Measurements from ENCODE around the gene CHML. TPM values are rescaled to one million over a fixed set of nuclear protein-coding genes. Genes with fewer than 3 reads are reported as not detected.

Gene CHML
- total and polyA plus RNA-seq, 2 experiments from 2014 or later = 19.9 to 66.8 TPM

DNA sequence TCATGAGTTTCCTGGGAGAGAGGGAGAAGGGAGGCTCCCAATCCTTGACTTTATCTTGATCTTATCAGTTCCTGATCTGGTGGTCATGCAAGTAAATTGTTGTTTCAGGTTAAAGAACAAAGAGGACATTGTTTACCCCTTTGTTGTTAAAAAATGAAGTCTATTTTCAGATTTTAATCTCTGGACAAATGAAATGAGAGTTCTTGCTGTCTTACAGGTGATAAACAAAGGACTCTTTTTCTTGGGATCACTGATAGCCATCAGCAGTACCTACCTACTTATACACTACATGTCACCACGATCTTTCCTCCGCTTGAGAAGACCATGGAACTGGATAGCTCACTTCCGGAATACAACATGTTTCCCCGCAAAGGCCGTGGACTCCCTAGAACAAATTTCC, 48.4 kb downstream of the CHML start (continued):
- TF ChIP-seq, protein P1, sequence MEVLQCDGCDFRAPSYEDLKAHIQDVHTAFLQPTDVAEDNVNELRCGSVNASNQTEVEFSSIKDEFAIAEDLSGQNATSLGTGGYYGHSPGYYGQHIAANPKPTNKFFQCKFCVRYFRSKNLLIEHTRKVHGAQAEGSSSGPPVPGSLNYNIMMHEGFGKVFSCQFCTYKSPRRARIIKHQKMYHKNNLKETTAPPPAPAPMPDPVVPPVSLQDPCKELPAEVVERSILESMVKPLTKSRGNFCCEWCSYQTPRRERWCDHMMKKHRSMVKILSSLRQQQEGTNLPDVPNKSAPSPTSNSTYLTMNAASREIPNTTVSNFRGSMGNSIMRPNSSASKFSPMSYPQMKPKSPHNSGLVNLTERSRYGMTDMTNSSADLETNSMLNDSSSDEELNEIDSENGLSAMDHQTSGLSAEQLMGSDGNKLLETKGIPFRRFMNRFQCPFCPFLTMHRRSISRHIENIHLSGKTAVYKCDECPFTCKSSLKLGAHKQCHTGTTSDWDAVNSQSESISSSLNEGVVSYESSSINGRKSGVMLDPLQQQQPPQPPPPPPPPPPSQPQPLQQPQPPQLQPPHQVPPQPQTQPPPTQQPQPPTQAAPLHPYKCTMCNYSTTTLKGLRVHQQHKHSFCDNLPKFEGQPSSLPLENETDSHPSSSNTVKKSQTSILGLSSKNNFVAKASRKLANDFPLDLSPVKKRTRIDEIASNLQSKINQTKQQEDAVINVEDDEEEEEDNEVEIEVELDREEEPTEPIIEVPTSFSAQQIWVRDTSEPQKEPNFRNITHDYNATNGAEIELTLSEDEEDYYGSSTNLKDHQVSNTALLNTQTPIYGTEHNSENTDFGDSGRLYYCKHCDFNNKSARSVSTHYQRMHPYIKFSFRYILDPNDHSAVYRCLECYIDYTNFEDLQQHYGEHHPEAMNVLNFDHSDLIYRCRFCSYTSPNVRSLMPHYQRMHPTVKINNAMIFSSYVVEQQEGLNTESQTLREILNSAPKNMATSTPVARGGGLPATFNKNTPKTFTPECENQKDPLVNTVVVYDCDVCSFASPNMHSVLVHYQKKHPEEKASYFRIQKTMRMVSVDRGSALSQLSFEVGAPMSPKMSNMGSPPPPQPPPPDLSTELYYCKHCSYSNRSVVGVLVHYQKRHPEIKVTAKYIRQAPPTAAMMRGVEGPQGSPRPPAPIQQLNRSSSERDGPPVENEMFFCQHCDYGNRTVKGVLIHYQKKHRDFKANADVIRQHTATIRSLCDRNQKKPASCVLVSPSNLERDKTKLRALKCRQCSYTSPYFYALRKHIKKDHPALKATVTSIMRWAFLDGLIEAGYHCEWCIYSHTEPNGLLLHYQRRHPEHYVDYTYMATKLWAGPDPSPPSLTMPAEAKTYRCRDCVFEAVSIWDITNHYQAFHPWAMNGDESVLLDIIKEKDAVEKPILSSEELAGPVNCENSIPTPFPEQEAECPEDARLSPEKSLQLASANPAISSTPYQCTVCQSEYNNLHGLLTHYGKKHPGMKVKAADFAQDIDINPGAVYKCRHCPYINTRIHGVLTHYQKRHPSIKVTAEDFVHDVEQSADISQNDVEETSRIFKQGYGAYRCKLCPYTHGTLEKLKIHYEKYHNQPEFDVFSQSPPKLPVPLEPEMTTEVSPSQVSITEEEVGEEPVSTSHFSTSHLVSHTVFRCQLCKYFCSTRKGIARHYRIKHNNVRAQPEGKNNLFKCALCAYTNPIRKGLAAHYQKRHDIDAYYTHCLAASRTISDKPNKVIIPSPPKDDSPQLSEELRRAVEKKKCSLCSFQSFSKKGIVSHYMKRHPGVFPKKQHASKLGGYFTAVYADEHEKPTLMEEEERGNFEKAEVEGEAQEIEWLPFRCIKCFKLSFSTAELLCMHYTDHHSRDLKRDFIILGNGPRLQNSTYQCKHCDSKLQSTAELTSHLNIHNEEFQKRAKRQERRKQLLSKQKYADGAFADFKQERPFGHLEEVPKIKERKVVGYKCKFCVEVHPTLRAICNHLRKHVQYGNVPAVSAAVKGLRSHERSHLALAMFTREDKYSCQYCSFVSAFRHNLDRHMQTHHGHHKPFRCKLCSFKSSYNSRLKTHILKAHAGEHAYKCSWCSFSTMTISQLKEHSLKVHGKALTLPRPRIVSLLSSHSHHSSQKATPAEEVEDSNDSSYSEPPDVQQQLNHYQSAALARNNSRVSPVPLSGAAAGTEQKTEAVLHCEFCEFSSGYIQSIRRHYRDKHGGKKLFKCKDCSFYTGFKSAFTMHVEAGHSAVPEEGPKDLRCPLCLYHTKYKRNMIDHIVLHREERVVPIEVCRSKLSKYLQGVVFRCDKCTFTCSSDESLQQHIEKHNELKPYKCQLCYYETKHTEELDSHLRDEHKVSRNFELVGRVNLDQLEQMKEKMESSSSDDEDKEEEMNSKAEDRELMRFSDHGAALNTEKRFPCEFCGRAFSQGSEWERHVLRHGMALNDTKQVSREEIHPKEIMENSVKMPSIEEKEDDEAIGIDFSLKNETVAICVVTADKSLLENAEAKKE (CRISPR knock-in tag; IDR thresholded peaks at IDR 0.05) = no peak

DNA sequence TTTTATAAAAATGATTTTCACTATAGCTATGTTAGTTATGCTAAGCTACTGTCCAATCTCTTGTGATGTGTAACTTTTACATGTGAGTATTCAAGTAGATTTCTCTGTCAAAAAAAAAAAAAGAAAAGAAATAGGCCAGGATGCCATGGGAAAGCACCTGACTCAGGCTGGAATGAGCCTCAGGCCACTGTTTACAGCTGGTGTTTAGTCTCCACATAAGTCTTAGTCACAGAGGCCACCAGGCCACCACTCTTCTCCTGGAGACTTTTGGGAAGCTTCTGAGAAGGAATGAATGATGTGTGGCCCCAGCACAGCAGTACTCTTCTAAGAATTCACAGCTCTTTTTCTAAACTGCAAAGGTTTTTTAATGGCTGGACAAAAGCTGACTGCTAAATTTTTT, 48.9 kb downstream of the CHML start:
- no peak overlapping the region for H3K4me2 ChIP-seq
- H3K27ac Mint-ChIP-seq = no peak overlapping the region

More for the DNA sequence above, 48.9 kb downstream of the CHML start:
- Histone ChIP-seq H3K79me2 (replicated peaks; ENCODE audit: insufficient read depth) (no peaks in the 10 kb centered on the region), H4K20me1 (replicated peaks; ENCODE audit: insufficient read depth) (no peaks in the 10 kb centered on the region), H3F3A (replicated peaks; ENCODE audit: low read depth) (no peaks in the 10 kb centered on the region), H3K27ac (ENCODE audit: low read depth) (no peak overlapping the region), H3K4me1 (ENCODE audit: insufficient read depth) (no peaks in the 10 kb centered on the region), H3K36me3 (ENCODE audit: insufficient read depth) (no peaks in the 10 kb centered on the region), H2AFZ (no peak overlapping the region), H3K4me3 (no peak overlapping the region), H3K27me3 (ENCODE audit: insufficient read depth) (no peaks in the 10 kb centered on the region), H3K9me2 (ENCODE audit: insufficient read depth) (no peaks in the 10 kb centered on the region)
- Mint-ChIP-seq H3K4me3 (no peak overlapping the region), H3K36me3 (ENCODE audit: low read depth) (no peaks in the 10 kb centered on the region), H3K9me3 (no peaks in the 10 kb centered on the region), H3K4me1 (peaks cover 5% of the 10 kb centered on the region; the same call in 2 of the 3 replicates), H3K27me3 (ENCODE audit: insufficient read depth, low read depth, poor library complexity) (no peaks in the 10 kb centered on the region)
- ATAC-seq = no peak
- DNase-seq (ENCODE audit: low spot score) = no peak
- TF ChIP-seq JUNB (IDR thresholded peaks at IDR 0.05; ENCODE audit: unreplicated experiment) (no peak), ZNF331 (CRISPR knock-in tag; IDR thresholded peaks at IDR 0.05; ENCODE audit: low read depth) (no peak), NANOG (IDR thresholded peaks at IDR 0.05; ENCODE audit: borderline replicate concordance) (no peak), EZH2phosphoT487 (IDR thresholded peaks at IDR 0.05; ENCODE audit: unreplicated experiment) (no peak), CREB1 (CRISPR knock-in tag; IDR thresholded peaks at IDR 0.05; ENCODE audit: low read depth) (no peak), EZH2 (IDR thresholded peaks at IDR 0.05; ENCODE audit: low read depth, unreplicated experiment) (no peak), ZNF114 (CRISPR knock-in tag; IDR thresholded peaks at IDR 0.05) (no peak)
- TF ChIP-seq, protein P2, sequence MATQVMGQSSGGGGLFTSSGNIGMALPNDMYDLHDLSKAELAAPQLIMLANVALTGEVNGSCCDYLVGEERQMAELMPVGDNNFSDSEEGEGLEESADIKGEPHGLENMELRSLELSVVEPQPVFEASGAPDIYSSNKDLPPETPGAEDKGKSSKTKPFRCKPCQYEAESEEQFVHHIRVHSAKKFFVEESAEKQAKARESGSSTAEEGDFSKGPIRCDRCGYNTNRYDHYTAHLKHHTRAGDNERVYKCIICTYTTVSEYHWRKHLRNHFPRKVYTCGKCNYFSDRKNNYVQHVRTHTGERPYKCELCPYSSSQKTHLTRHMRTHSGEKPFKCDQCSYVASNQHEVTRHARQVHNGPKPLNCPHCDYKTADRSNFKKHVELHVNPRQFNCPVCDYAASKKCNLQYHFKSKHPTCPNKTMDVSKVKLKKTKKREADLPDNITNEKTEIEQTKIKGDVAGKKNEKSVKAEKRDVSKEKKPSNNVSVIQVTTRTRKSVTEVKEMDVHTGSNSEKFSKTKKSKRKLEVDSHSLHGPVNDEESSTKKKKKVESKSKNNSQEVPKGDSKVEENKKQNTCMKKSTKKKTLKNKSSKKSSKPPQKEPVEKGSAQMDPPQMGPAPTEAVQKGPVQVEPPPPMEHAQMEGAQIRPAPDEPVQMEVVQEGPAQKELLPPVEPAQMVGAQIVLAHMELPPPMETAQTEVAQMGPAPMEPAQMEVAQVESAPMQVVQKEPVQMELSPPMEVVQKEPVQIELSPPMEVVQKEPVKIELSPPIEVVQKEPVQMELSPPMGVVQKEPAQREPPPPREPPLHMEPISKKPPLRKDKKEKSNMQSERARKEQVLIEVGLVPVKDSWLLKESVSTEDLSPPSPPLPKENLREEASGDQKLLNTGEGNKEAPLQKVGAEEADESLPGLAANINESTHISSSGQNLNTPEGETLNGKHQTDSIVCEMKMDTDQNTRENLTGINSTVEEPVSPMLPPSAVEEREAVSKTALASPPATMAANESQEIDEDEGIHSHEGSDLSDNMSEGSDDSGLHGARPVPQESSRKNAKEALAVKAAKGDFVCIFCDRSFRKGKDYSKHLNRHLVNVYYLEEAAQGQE (IDR thresholded peaks at IDR 0.05; ENCODE audit: unreplicated experiment) = no peak
- TF ChIP-seq, protein P3, sequence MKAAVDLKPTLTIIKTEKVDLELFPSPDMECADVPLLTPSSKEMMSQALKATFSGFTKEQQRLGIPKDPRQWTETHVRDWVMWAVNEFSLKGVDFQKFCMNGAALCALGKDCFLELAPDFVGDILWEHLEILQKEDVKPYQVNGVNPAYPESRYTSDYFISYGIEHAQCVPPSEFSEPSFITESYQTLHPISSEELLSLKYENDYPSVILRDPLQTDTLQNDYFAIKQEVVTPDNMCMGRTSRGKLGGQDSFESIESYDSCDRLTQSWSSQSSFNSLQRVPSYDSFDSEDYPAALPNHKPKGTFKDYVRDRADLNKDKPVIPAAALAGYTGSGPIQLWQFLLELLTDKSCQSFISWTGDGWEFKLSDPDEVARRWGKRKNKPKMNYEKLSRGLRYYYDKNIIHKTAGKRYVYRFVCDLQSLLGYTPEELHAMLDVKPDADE (IDR thresholded peaks at IDR 0.05) = no peak

All from GM23338 (cell line).